ENCODE results near the gene PPP2R5A.
"Not testable (repeated sequence)": the region's sequence is repeated elsewhere in the genome, so short reads cannot be mapped to it uniquely, and the experiment has no call there.

PPP2R5A gene

DNA sequence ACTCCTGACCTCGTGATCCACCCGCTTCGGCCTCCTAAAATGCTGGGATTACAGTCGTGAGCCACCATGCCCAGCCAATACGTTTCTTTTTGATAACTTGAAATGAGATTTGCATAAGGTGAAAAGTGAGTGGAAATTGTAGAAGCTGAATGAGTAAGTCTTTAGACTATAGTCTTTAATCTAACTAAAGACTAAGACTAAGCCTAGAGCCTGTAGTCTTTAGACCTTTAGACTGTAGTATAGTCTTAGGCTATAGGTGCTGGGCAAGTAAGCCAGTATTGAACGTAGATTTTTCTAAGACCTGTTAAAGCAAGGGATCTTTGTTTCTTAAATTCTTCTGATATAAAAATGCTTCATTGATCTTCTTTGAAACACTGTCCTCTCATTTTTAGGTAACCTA lies 12.1 kb downstream of the PPP2R5A start:
- DNase-seq (ENCODE audit: low read depth), result no peak

DNA sequence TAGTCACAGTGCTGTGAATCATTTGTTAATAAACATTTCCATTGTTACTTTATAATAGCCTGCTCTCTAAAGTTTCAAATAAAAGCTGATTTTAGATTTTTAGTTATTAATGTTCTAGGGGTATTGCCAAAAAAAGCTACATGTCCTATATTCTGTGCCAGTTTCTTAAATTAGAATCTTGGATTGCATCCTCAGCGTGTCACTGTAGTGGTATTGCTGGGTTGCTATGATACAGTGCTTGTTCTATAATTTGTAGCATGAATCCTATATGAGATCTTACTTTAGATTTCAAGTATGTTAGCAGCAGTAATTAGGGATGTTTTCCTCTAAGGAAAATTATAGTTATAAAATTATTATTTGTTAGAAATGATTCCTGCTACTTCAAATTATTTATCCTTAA lies 16.4 kb downstream of the PPP2R5A start:
- no peak for DNase-seq (ENCODE audit: low read depth)

DNA sequence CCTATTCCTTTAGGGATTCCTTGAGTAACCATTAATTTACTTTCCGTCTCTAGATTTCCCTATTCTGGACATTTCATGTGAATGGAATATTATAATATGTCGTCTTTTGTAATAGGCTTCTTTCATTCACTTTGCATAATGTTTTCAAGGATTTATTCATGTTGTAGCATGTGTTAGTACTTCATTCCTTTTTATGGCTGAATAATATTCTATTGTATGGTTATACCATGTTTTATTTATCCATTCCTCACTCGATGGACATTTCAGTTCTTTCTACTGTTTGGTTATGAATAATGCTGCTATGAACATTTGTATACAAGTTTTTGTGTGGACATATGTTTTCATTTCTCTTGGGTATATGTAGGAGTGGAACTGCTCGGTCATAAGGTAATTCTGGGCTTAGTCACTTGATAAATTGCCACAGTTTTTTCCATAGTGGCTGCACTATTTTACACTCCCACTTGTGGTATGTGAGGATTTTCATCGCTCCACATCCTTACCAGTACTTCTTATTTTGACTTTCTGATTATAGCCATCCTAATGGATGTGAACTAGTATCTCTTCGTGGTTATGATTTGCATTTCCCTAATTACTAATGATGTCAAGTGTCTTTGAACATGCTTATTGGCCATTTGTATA lies 17.7 kb downstream of the PPP2R5A start:
- DNase-seq (ENCODE audit: low read depth), result no peak

DNA sequence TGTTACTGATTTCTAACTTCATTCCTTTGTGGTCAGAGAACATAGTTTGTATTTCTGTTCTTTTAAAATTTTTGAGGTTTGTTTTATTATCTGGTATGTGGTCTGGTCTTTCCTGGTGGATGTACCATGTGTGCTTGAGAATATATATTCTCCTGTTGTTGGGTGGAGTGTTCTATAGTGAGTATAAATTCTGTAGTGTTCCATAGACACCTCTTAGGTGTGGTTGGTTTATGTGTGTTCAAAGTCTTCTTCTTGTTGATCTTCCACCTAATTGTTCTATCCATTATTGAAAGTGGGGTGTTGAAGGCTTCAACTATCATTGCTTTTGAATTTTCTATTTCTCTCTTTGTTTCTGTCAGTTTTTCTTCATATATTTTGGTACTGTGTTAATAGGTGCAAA lies 20.1 kb downstream of the PPP2R5A start:
- DNase-seq (ENCODE audit: low read depth), result no peak

DNA sequence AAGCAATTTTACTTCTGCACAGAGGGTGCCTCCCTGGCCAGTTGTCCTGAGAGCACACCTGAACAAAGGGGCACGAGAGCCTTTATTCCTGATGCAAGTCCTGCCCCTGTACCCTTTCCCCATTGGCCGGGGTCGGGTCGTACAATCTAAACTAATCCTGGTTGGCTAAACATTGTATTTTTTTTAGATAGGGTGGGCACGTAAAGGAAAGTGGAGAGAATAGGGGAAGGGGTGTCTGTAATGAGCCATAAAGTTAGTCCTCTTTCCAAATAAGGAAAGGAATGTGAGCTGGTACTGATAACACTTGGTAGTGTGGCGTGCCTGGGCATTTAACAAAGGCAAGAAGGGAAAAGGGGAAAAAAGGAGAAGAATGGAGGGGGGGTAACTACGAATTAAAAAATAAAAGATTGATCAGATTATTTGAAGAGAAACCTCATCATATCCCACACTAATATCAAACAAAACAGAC lies 20.8 kb downstream of the PPP2R5A start:
- DNase-seq (ENCODE audit: low read depth), result not testable (repeated sequence)

DNA sequence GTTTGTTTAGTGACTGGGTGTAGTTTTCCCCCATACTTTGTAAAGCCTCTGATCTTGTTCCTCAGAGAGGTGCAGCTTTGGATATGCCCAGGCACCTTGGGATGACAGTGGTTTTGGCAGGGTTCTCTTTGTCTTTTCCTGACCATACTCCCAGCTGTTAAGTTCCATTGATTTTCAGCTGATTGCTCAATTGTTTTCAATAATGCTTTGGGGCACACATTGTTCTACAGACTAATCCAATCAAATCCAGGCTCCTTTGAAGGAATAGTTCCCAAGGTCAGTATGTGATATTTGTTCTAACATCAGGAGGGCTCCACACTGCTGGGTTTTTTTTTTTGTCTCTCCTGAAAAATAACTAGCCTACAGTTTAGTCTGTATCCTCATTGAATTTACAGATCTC lies 24.8 kb downstream of the PPP2R5A start:
- DNase-seq (ENCODE audit: low read depth), result no peak

DNA sequence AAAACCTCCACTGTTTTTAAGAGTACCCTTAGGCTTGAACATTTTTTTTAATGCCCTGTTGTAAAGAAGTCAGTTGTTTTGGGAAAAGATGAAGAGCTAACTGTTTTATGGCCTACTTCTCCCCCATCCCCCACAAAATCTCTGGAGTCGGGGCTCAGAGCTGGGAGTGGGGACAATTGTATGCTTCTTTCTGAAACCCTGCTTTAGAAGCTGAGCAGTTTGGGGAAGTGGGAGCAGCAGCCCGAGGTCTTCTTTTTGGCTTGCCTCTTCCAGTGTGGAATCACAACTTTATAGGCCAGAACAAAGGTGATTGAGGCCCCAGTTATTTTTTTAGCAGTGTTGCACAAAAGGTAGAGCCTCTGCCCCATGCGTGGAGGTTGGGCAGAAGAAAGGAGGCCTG lies 25.2 kb downstream of the PPP2R5A start:
- no peak for DNase-seq (ENCODE audit: low read depth)

DNA sequence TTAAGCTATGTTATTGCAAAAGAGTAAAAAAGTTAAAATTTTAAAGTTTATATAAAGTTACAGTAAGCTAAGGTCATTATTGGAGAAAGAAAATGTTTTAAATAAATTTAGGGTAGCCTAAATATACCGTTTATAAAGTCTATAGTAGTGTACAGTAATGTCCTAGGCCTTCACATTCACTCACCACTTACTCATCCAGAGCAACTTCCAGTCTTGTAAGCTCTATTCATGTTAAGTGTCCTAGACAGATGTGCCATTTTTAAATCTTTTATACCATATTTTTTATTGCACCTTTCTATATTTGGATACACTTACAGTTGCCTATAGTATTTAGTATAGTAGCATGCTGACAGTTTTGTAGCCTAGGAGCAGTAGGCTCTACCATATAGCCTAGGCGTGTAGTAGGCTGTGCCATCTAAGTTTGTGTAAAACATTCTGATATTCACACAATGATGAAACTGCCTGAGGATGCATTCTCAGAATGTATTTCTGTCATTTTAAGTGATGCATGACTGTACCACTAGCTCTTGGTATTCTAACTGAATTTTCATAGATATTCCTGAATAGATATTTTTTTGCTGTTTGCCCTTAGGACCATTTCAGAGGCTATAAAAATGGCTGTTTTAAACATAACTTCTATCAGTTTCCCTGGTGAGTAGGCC lies 26.8 kb downstream of the PPP2R5A start:
- no peak for DNase-seq (ENCODE audit: low read depth)

DNA sequence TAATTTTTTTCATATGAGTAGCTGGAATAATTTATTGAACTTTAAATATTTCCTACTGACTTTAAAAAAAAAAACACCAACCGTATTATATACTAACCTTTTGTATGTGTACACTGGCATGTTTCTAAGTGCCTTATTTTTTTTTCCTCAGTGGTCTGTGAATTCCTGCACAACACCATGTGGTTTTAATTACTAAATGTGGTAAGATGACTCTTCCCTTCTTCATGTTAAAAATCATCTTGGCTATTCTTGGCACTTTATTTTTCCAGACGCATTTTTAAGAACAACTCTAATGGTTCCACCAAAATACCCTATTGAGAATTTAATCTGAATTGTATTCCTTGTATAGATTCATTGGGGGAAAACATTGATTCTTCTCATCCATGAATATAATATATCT lies 28.4 kb downstream of the PPP2R5A start:
- DNase-seq (ENCODE audit: low read depth), result no peak

DNA sequence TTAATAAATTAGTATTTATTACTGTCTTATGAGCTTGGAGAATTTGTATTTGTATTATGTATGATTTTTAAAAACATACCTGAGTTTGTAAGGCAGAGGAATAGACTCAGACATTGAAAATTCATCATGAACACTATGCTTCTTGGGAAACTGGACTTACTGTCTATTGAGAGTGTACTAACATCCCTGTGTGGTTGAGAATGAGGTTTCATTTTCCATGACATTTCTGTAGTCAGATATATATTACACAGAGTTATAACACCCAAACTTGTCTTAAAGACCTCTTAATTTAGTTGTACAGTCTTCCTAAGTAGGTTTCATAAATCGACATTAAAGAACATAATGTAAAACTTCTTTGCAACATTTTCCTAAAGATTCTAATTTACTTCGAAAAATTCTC lies 30.0 kb downstream of the PPP2R5A start:
- DNase-seq (ENCODE audit: low read depth), result no peak

DNA sequence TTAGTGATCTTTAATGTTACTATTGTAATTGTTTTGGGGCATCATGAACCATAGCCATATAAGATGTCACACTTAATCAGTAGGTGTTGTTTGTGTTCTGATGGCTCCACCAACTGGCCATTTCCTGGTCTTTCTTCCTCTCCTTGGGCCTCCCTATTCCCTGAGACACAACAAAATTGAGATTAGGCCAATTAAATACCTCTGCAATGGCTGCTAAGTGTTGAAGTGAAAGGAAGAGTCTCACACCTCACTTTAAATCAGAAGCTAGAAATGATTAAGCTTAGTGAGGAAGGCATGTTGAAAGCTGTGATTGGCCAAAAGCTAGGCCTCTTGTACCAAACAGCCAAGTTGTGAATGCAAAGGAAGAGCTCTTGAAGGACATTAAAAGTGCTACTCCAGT lies 30.7 kb downstream of the PPP2R5A start:
- no peak for DNase-seq (ENCODE audit: low read depth)

DNA sequence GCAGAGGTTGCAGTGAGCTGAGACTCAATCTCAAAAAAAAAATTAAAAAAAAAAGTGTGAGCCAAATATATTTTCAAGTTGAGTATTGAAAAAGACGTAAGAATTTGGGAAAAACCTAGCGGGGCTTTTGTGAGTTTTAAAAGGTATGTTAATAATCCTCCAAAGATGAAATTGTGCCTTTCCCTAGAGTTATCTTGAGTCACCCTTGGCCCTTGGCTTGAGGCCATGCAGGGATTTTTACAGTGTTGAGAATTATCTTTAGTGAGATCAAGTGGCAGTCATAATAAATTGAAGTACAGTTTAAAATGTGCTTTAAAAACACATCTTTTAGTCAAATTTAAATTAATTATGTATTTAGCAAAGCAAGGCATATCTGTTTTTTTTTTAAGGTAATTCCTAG lies 32.7 kb downstream of the PPP2R5A start:
- no peak for DNase-seq (ENCODE audit: low read depth)

DNA sequence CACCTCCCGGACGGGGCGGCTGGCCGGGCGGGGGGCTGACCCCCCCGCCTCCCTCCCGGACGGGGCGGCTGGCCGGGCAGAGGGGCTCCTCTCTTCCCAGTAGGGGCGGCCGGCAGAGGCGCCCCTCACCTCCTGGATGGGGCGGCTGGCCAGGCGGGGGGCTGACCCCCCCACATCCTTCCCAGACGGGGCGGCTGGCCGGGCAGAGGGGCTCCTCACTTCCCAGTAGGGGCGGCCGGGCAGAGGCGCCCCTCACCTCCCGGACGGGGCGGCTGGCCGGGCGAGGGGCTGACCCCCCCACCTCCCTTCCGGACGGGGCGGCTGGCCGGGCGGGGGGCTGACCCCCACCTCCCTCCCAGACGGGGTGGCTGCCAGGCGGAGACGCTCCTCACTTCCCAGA lies 35.8 kb downstream of the PPP2R5A start:
- DNase-seq (ENCODE audit: low read depth), result not testable (repeated sequence)

DNA sequence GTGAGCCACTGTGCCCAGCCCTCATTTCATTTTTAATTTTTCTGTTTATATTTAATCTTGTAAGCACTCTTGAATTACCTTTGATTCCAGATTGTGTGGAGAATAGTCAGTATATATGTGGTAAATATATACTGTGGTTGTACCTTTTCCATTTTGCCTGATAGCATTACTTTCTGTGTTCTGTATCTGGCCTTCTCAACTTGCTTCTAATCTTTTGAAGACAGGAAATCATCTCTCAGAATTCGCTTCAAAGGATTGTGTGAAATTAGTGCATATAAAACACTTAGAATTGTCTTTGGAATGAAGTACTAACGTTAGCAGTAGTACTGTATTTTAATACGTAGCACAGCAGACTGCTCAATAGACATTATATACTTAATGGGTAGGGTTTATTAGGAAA lies 37.9 kb downstream of the PPP2R5A start:
- DNase-seq (ENCODE audit: low read depth), result no peak

DNA sequence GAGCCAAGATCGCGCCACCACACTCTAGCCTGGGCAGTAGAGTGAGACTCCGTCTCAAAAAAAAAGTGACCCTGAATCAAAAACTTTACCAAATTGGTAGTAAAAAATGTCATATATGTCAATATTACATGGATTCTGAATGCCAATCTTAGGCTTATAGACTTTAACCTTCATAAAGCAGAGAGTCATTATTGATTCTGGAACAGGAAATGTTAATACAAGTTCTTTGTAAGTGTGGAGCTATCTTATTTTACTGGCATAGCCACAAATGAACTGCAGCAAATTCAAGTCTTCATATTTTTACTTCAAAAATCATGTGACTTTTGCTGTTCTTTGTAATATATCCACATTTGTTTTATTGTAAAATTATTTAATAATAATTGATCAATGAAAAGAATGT lies 41.3 kb downstream of the PPP2R5A start:
- no peak for DNase-seq (ENCODE audit: low read depth)

DNA sequence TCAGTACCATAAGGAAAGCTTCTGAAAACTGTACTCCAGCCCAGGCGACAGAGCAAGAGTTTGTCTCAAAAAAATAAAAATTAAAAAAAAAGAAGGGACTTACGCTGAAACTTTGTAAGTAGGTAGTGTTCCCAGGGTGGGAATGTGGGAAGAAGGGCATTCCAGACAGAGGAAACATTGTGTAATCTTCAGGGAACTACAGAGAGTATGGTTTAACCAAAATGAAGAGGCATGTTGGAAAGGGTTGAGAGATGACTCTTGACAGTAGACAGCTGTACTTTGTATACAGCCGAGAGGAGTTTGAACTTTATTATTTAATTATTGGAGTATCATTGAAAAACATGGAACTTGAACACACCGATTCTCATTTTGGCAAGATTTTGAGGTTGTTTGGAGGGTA lies 43.0 kb downstream of the PPP2R5A start:
- no peak for DNase-seq (ENCODE audit: low read depth)

DNA sequence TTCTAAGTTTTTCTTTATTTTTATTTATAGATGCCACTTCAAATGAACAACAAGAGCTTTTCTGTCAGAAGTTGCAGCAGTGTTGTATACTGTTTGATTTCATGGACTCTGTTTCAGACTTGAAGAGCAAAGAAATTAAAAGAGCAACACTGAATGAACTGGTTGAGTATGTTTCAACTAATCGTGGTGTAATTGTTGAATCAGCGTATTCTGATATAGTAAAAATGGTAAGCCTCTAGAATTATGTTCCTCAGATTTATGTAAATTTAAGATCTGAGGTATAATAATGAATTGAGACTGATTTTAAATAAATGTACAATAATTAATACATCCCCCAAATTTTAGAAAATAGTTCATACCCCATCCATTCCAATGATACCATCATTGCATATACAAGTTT lies 43.9 kb downstream of the PPP2R5A start:
- no peak for DNase-seq (ENCODE audit: low read depth)

DNA sequence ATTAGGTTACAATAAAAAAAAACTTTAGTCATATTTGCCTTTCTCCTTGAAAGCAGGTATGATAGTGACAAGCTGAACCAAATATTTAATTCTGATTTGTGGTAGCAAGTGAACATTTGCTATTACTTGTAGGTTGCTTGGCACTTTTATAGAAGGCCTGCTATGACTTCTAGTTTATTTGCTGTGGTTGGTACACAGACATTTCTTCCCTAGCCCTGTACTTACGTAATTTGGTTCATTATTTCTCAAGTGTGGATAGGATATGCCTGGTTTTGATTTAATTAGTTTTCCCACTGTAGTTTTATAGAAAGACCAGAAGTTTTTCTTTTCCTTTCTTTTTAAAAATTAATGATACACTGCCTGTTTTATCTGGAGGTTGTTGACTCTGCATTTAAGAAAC lies 55.9 kb downstream of the PPP2R5A start:
- DNase-seq (ENCODE audit: low read depth), result no peak

DNA sequence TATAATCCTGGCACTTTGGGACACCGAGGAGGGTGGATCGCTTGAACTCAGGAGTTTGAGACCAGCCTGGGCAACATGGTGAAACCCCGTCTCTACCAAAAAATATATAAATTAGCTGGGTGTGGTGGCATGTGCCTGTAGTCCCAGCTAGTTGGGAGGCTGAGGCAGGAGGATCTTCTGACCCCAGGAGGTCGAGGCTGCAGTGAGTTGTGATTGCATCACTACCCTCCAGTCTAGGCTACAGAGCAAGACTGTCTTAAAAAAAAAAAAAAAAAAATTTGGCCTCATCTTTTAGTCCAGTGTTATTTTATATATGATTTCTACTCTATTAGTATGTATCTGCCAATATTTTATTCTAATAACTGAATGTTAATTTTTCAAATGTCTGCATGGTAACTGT lies 59.7 kb downstream of the PPP2R5A start:
- no peak for DNase-seq (ENCODE audit: low read depth)

DNA sequence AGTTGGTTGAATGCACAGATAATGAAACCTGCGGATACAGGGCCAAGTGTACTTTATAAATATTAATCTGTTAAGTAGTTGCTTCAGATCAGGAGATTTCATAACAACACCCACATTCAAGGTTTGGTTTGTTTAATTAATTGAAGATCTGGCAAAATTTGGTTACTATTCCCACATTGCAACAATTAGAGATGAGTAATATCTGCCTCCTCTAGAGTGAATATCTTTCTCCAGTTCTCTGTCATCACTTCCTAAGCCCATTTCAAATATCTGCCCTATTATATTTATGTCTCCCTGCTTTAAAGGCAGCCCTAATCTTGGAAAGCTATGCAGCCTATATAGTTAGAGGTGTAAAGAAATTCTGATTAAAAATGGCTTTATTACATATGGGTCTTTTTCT lies 61.4 kb downstream of the PPP2R5A start:
- no peak for DNase-seq (ENCODE audit: low read depth)

DNA sequence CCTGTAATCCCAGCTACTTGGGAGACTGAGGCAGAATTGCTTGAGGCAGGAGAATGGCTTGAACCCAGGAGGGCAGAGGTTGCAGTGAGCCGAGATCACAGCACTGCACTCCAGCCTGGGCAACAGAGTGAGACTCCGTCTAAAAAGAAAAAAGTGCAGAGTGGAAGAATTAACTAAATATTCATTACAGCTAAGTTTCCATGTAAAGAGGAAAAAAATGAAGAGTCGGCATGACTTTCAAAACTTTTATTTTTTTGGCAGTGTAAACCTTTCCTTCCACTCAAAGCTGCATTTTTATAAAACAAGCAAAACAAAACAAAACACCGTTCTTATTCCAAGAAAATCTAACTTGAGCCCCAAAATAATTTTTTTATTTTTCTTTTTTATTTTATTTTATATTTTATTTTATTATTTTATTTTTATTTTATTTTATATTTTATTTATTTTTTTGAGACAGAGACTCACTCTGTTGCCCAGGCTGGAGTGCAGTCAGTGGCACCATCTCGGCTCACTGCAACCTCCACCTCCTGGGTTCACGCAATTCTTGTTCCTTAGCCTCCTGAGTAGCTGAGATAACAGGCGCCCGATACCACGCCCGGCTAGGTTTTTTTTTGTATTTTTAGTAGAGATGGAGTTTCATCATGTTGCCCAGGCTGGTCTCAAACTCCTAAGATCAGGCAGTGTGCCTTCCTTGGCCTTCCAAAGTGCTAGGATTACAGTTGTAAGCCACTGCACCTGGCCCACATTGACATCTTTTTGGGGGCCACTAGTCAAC lies 66.6 kb downstream of the PPP2R5A start:
- DNase-seq (ENCODE audit: low read depth), result no peak

DNA sequence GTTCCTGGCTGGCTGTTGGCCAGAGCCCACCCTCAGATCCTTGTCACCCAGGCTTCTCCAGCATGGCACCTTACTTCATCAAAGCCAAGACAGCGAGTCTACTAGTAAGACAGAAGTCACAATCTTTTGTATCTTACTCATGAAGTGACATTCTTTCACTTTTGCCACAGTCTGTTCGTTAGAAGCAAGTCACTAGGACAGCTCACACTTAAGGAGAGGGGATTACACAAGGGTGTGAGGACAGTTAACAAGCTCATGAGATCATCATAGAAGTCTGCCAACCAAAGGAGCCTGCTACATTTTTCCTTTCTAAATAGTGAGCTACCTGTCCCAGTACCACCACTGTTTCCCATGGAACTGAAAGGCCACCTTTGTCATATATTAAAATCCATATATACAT lies 68.0 kb downstream of the PPP2R5A start:
- DNase-seq (ENCODE audit: low read depth), result no peak

DNA sequence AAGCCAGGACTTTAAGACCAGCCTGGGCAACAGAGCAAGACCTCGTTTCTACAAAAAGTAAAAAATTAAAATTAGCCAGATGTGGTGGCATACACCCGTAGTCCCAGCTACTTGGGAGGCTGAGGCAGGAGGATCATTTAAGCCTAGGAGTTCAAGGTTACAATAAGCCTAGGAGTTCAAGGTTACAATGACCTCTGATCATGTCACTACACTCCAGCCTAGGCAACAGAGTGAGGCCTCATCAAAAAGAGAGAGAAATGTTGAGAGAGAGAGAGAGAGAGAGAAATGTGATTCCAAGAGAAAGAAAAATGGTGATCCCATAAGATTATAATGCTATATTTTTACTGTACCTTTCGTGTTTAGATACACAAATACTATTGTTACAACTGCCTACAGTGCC lies 69.3 kb downstream of the PPP2R5A start:
- no peak for DNase-seq (ENCODE audit: low read depth)
